Epidermal melanocyte (primary cell): ENCODE data around the gene ALKBH5.
A peak's percentile ranks its signal among the peaks of the same experiment; 100 is the strongest.

Experiments
- DNase-seq: peaks from one replicate; pipeline ENCODE4 v3.0.0; 2011; ENCODE audit warnings: low spot score; ENCODE audit not compliant: insufficient read length

ALKBH5 gene

GRCh38 chr17:18241229-18241871 lies 57.7 kb downstream of the ALKBH5 start:
- DNase-seq, result no peak

- no peak for DNase-seq
Measured at GRCh38 chr17:18245038-18245776, 61.6 kb downstream of the ALKBH5 start.

- no peak for DNase-seq
Measured at GRCh38 chr17:18246109-18246725, 62.6 kb downstream of the ALKBH5 start.

GRCh38 chr17:18246880-18247612 lies 63.4 kb downstream of the ALKBH5 start:
- DNase-seq, result no peak

GRCh38 chr17:18247613-18248001 lies 64.0 kb downstream of the ALKBH5 start:
- no peak for DNase-seq

GRCh38 chr17:18248300-18248731 lies 64.7 kb downstream of the ALKBH5 start:
- DNase-seq, result peak; percentile 96

GRCh38 chr17:18248811-18249210 lies 65.2 kb downstream of the ALKBH5 start:
- no peak for DNase-seq

GRCh38 chr17:18250259-18250658 lies 66.6 kb downstream of the ALKBH5 start:
- no peak for DNase-seq

- no peak for DNase-seq
Measured at GRCh38 chr17:18250708-18251107, 67.1 kb downstream of the ALKBH5 start.

GRCh38 chr17:18251204-18251603 lies 67.6 kb downstream of the ALKBH5 start:
- DNase-seq, result no peak

GRCh38 chr17:18252160-18252559 lies 68.5 kb downstream of the ALKBH5 start:
- no peak for DNase-seq

GRCh38 chr17:18253187-18253884 lies 69.7 kb downstream of the ALKBH5 start:
- DNase-seq, result no peak

- DNase-seq, result no peak
Measured at GRCh38 chr17:18253947-18254821, 70.6 kb downstream of the ALKBH5 start.

- DNase-seq, result no peak
Measured at GRCh38 chr17:18254888-18255649, 71.4 kb downstream of the ALKBH5 start.

GRCh38 chr17:18256351-18256750 lies 72.7 kb downstream of the ALKBH5 start:
- no peak for DNase-seq

- no peak for DNase-seq
Measured at GRCh38 chr17:18256776-18257175, 73.1 kb downstream of the ALKBH5 start.

GRCh38 chr17:18257268-18257981 lies 73.8 kb downstream of the ALKBH5 start:
- DNase-seq, result peak; percentile 57

GRCh38 chr17:18257982-18258355 lies 74.3 kb downstream of the ALKBH5 start:
- peak; percentile 82 for DNase-seq
